Natural killer cell (primary cell): ENCODE measurements around the gene SRRM4. TPM values are rescaled to one million over a fixed set of nuclear protein-coding genes. Genes with fewer than 3 reads are reported as not detected.

Experiments used
- ATAC-seq, 3 donors: fragments of 150-1000 bp in 2 of 3; fragments of 200-7000 bp in 1 of 3; cut with Tn5 transposase; 1 replicate in 1 of 3; 2 replicates in 2 of 3; pipeline ENCODE4 v1.10.0; 2021; ENCODE audit warnings: mild to moderate bottlenecking in 2 of 3, moderate library complexity in 2 of 3
- DNase-seq, 2 donors: peaks; one replicate each; pipeline versions ENCODE4 v3.0.0 to v3.0.0-alpha.2; 2013 to 2021; ENCODE audit warnings: mixed read lengths in 1 of 2
- H3K27ac ChIP-seq: one replicate; pipeline ENCODE4 v1.5.1; 2013; ENCODE audit warnings: mild to moderate bottlenecking, low read length
- H3K27me3 ChIP-seq: one replicate; pipeline ENCODE4 v1.6.1; 2013; ENCODE audit warnings: low read length; ENCODE audit not compliant: control insufficient read depth, insufficient read depth
- H3K36me3 ChIP-seq: one replicate; pipeline ENCODE4 v1.6.1; 2013; ENCODE audit warnings: low read length; ENCODE audit not compliant: control insufficient read depth, insufficient read depth
- H3K4me1 ChIP-seq: one replicate; pipeline ENCODE4 v1.6.1; 2013; ENCODE audit warnings: low read length; ENCODE audit not compliant: control insufficient read depth, insufficient read depth
- H3K4me3 ChIP-seq: one replicate; pipeline ENCODE4 v1.5.1; 2013; ENCODE audit warnings: low read length
- H3K9me3 ChIP-seq: one replicate; pipeline ENCODE4 v1.6.1; 2013; ENCODE audit warnings: low read length; ENCODE audit not compliant: control insufficient read depth, insufficient read depth
- H3K27ac Mint-ChIP-seq, 2 donors: one replicate each; pipeline ENCODE4 v1.8.0; 2022; ENCODE audit warnings: mild to moderate bottlenecking in 2 of 2, mixed read lengths in 2 of 2, moderate library complexity in 1 of 2
- H3K27me3 Mint-ChIP-seq, 2 donors: one replicate each; pipeline ENCODE4 v1.8.0; 2022; ENCODE audit warnings: low read depth in 2 of 2, mixed read lengths in 2 of 2
- H3K36me3 Mint-ChIP-seq: one replicate; pipeline ENCODE4 v1.8.0; 2022; ENCODE audit warnings: mixed read lengths
- H3K4me1 Mint-ChIP-seq, 2 donors: one replicate each; pipeline ENCODE4 v1.8.0; 2022; ENCODE audit warnings: mixed read lengths in 2 of 2
- H3K4me3 Mint-ChIP-seq: one replicate; pipeline ENCODE4 v1.8.0; 2022; ENCODE audit warnings: mild to moderate bottlenecking, moderate library complexity, mixed read lengths
- H3K9me3 Mint-ChIP-seq, 2 donors: one replicate each; pipeline ENCODE4 v1.8.0; 2022; ENCODE audit warnings: mixed read lengths in 2 of 2
- CTCF ChIP-seq: fragments of 200-600 bp; IDR thresholded peaks from one replicate; pipeline ENCODE4 v1.8.0; 2022; ENCODE audit warnings: antibody characterized with exemption
- WGBS: methylation state at CpG from one replicate; pipeline ENCODE4 v1.1.7; 2013; ENCODE audit warnings: missing lambda C conversion rate; ENCODE audit not compliant: insufficient coverage; 5-methylcytosine and 5-hydroxymethylcytosine counted together
- intact Hi-C: fragments of 100-400 bp; cut with micrococcal nuclease; formaldehyde crosslinking; loops from one replicate; pipeline ENCODE4 v1.14.2; 2022
- total RNA-seq, 4 donors: library from RNA; stranded (reverse); fragments of 120-200 nt in 1 of 4; gene quantifications; one replicate each; pipeline versions ENCODE4 v1.2.3 to v1.2.4, GENCODE V29; 2013 to 2022

SRRM4 gene
- total RNA-seq, 3 donors from 2014 or later (not counting 1 experiment from before 2014, with no cell fraction given), result not detected

DNA sequence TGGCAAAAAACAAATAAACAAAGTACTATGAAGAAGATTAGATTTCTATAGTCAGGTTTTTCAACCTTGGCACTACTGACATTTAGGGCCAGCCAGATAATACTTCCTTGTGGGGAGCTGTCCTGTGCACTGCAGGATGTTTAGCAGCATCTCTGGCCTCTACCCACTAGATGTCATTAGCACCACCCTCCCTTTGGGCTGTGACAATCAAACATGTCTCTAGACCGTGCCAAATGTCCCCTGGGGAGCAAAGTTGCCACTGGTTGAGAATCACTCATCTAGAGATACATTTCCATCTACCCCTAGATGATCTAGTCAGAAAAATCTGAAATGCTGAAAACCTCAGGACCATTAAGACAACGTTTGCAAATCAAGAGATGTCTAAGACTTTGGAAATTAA is 29.9 kb downstream of the SRRM4 start:
- Mint-ChIP-seq H3K4me3 (no peak overlapping the region), H3K9me3 (peaks cover 5 to 6% of the 10 kb centered on the region in 2 donors), H3K36me3 (no peaks in the 10 kb centered on the region), H3K27me3 (peaks cover 13 to 17% of the 10 kb centered on the region in 2 donors), H3K27ac (no peak overlapping the region), H3K4me1 (no peaks in the 10 kb centered on the region)
- DNase-seq, result no peak
- TF ChIP-seq CTCF, result no peak
- H3K9me3 ChIP-seq, result no peaks in the 10 kb centered on the region
- intact Hi-C loops, result no loop called here
- H3K36me3 ChIP-seq, result no peaks in the 10 kb centered on the region
- no peak for ATAC-seq
- peaks cover 4% of the 10 kb centered on the region for H3K27me3 ChIP-seq
- H3K4me3 ChIP-seq, result no peak overlapping the region
- 50% methylated on average over 1 of the region's 2 CpGs for WGBS
- H3K27ac ChIP-seq, result no peak overlapping the region
- no peaks in the 10 kb centered on the region for H3K4me1 ChIP-seq

- no peak for TF ChIP-seq CTCF
- Mint-ChIP-seq H3K27me3 (peaks cover 12 to 18% of the 10 kb centered on the region in 2 donors), H3K36me3 (no peaks in the 10 kb centered on the region), H3K9me3 (peaks cover 5 to 6% of the 10 kb centered on the region in 2 donors), H3K27ac (no peak overlapping the region), H3K4me1 (no peaks in the 10 kb centered on the region), H3K4me3 (no peak overlapping the region)
- Histone ChIP-seq H3K27me3 (peaks cover 4% of the 10 kb centered on the region), H3K27ac (no peak overlapping the region), H3K4me1 (no peaks in the 10 kb centered on the region), H3K4me3 (no peak overlapping the region), H3K9me3 (no peaks in the 10 kb centered on the region), H3K36me3 (no peaks in the 10 kb centered on the region)
- ATAC-seq (no peak), DNase-seq (no peak)
- 49% methylated on average over 3 of the region's 3 CpGs for WGBS
- intact Hi-C loops, result no loop called here
Observed at GRCh38 chr12:119012179-119012578, 30.8 kb downstream of the SRRM4 start.

DNA sequence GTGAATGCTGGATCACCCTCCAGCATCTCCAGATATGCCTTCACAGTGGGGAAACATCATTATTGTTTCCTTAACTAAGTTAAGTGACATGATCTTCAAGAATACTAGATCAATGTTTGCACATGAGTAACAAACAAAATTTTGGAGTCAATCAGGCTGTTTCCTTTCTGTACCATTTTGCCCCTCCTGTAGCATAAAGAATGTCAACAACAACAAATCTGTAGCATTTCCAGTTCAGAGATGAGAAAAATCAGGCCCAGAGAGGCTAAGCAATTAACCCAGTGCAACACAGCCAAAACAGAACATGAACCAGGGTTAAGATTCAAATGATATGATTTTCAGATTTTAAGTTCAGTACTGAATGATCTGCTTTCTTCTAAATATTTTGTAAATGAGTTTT is 31.7 kb downstream of the SRRM4 start:
- TF ChIP-seq CTCF, result no peak
- H3K9me3 Mint-ChIP-seq, result peaks cover 5 to 6% of the 10 kb centered on the region in 2 donors
- no peaks in the 10 kb centered on the region for H3K4me1 ChIP-seq
- no peaks in the 10 kb centered on the region for H3K36me3 ChIP-seq
- H3K4me3 Mint-ChIP-seq, result no peak overlapping the region
- no peak for DNase-seq
- H3K9me3 ChIP-seq, result no peaks in the 10 kb centered on the region
- peaks cover 4% of the 10 kb centered on the region for H3K27me3 ChIP-seq
- no peak for ATAC-seq
- H3K4me1 Mint-ChIP-seq, result no peaks in the 10 kb centered on the region
- no peak overlapping the region for H3K27ac Mint-ChIP-seq
- H3K36me3 Mint-ChIP-seq, result no peaks in the 10 kb centered on the region
- intact Hi-C loops, result no loop called here
- no peak overlapping the region for H3K27ac ChIP-seq
- H3K4me3 ChIP-seq, result no peak overlapping the region
- peaks cover 12 to 21% of the 10 kb centered on the region in 2 donors for H3K27me3 Mint-ChIP-seq

GRCh38 chr12:119014368-119014767 is 33.0 kb downstream of the SRRM4 start:
- Mint-ChIP-seq H3K27ac (no peak overlapping the region), H3K27me3 (peaks cover 10 to 15% of the 10 kb centered on the region in 2 donors), H3K9me3 (peaks cover 3 to 6% of the 10 kb centered on the region in 2 donors), H3K4me3 (no peak overlapping the region), H3K4me1 (no peaks in the 10 kb centered on the region), H3K36me3 (no peaks in the 10 kb centered on the region)
- ATAC-seq, result no peak
- intact Hi-C loops, result no loop called here
- Histone ChIP-seq H3K36me3 (no peaks in the 10 kb centered on the region), H3K4me3 (no peak overlapping the region), H3K27ac (no peak overlapping the region), H3K9me3 (no peaks in the 10 kb centered on the region), H3K27me3 (peaks cover 4% of the 10 kb centered on the region), H3K4me1 (no peaks in the 10 kb centered on the region)
- DNase-seq, result no peak
- TF ChIP-seq CTCF, result no peak
- WGBS, result no CpG with 5 or more reads among the region's 1 CpG
